Muscle layer of duodenum (tissue), 2 donors: ENCODE results near the gene APOM.

Experiments
- H3K27ac ChIP-seq: one replicate; pipeline ENCODE4 v1.7.0; 2013; ENCODE audit warnings: mild to moderate bottlenecking, low read length
- H3K27me3 ChIP-seq: one replicate; pipeline ENCODE4 v1.7.0; 2013; ENCODE audit warnings: low read depth, mild to moderate bottlenecking, control low read depth, low read length
- H3K36me3 ChIP-seq, 2 donors: one replicate each; pipeline ENCODE4 v1.7.0; 2013; ENCODE audit warnings: low read length in 2 of 2, control low read depth in 1 of 2, mild to moderate bottlenecking in 1 of 2; ENCODE audit not compliant: insufficient read depth in 2 of 2, control insufficient read depth in 1 of 2
- H3K4me1 ChIP-seq, 2 donors: one replicate each; pipeline ENCODE4 v1.7.0; 2013; ENCODE audit warnings: low read length in 2 of 2, mild to moderate bottlenecking in 2 of 2, control low read depth in 1 of 2, moderate library complexity in 1 of 2; ENCODE audit not compliant: insufficient read depth in 2 of 2, control insufficient read depth in 1 of 2
- H3K4me3 ChIP-seq, 2 donors: one replicate each; pipeline ENCODE4 v1.7.0; 2013; ENCODE audit warnings: low read length in 2 of 2, low read depth in 1 of 2, mild to moderate bottlenecking in 1 of 2
- H3K9me3 ChIP-seq, 2 donors: one replicate each; pipeline ENCODE4 v1.7.0; 2013; ENCODE audit warnings: low read length in 2 of 2, control low read depth in 1 of 2, mild to moderate bottlenecking in 1 of 2; ENCODE audit not compliant: control insufficient read depth in 1 of 2
- donor health status: healthy.

APOM gene

DNA sequence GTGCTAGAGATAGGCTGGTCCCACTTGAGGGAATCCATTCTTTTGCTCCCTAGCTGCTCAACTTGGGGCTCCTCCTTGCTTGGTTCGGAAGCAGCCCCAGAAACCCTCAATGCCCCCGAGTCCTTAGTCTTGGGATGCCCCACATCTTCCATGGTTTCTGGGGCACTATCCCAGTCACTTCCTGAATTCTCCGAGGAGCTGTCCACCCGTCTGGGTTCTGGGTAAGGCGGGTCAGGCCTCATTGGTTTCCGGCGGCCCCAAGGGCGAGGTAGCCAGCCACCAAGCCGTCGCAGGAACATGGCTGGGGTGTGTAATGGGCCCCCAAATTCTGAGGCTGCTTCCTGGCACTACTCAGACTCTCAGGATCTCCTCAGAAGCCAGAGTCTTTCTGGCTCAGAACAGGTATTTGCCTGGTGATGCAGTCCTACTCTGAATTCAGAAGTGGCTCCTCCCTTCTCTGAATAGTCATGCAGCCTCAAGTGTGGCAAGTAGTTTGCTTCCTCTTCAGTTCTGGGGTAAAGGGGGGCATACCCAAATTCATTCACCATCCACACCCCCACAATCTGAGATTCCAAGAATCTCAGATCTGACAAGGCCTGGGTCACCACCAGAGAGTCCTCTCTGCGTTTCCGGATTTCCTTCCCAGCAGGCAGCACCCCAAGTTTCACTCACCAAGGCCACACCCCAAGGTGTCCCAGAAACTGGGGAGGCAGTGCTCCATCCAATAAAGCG, 4.1 kb downstream of the APOM start:
- Histone ChIP-seq H3K27me3 (no peaks in the 10 kb centered on the region), H3K4me3 (peak overlapping the region; percentile 83 to 99), H3K9me3 (no peaks in the 10 kb centered on the region), H3K4me1 (peaks cover 28 to 55% of the 10 kb centered on the region in 2 donors), H3K36me3 (peaks cover 16 to 34% of the 10 kb centered on the region in 2 donors), H3K27ac (peak overlapping the region; percentile 98)

DNA sequence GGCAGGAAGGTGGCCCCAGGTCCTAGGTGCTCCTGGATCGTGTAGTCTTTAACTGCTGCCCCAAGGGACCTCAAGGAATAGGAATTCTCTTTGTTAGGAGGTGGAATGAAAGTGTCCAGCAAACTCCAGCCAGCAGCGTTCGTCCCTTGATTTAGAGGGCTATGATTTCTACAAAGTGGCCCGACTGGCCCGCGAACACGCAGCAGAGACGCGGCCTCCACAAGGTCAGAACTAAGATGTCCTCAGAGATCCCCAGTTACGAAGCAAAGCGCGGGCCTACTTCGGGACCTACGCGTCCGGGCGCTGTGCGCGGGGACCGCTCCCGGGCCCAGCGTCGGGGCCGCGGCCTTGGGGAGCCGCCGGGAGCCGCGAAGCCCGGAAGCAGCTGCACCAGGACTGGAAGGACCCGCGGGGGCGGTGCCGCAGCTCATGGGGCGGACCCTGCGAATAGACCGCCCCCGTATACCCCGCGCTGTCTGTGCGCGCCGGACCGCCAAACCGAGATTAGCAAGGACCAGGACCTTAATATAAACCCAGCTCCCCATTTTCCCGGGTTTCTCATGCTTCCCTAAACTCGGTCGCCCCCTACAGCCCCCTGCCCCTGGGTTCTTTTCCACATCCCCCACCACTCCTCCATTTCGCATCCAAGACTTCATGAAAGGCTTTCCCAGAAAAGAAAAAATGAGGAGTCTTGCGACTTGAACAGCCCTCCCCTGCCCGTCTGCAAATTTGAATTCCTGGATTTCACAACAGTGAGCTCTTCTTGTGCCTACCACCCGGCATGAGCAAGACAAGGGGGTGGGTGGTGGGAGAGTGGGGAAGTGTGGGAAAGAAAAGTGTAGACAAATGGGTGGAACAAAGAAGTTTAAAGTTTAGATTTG, 4.9 kb downstream of the APOM start, which contains the start of gene C6orf47:
C6orf47 (minus strand) TSS at position 398 of the 881 bp plus-strand sequence. CDS start 831 bp downstream, outside the sequence.
- peaks cover 28 to 55% of the 10 kb centered on the region in 2 donors for H3K4me1 ChIP-seq
- H3K27ac ChIP-seq, result peak within 1 kb of the TSS; percentile 98
- peak within 1 kb of the TSS; percentile 83 to 99 for H3K4me3 ChIP-seq
- H3K36me3 ChIP-seq, result peaks cover 16 to 35% of the 10 kb centered on the region in 2 donors
- no peaks in the 10 kb centered on the region for H3K9me3 ChIP-seq
- H3K27me3 ChIP-seq, result no peaks in the 10 kb centered on the region

- no peaks in the 10 kb centered on the region for H3K9me3 ChIP-seq
- peaks cover 16 to 27% of the 10 kb centered on the region in 2 donors for H3K36me3 ChIP-seq
- no peaks in the 10 kb centered on the region for H3K27me3 ChIP-seq
- H3K4me1 ChIP-seq, result peaks cover 28 to 57% of the 10 kb centered on the region in 2 donors
- peak overlapping the region; percentile 83 to 99 for H3K4me3 ChIP-seq
- H3K27ac ChIP-seq, result peak overlapping the region; percentile 98
Observed at GRCh38 chr6:31661262-31662123, 5.8 kb downstream of the APOM start.

GRCh38 chr6:31662124-31662723, 6.5 kb downstream of the APOM start:
- peak overlapping the region; percentile 4 for H3K27ac ChIP-seq

DNA sequence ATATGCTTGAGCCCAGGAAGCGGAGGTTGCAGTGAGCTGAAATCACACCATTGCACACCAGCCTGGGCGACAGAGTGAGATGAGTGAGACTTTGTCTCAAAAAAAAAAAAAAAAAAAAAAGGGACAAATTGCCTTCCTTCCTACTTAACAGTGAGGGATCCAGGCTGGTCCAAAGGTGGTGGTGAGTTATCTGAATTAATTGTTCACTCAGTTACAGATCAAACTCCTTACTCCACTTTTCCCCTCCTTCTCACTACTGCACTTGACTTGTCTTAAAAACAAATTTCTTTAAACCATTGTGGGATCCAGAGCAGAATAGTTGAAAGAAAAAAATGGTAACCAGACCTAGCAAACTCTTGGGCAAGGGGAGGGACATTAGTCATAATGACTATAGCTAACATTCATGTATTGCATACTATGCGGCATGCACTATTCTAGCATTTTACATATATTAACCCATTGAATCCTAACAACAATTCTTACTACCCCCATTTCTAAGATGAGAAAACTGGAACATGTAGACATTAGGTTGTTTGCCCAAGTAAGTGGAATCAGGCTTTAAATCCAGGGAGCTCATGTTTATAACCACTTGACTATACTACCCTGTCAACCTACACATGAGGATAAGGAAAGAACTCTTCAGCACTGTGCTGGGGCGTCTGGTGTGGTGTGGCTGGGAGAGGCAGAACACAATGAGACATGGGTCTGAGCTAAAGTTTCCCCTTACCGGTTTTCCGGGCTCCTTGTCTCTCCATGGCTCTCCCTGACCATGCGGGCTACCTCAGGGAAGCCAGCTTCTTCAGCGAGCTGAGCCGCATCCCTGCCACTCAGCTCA, 7.6 kb downstream of the APOM start:
- H3K36me3 ChIP-seq, result peaks cover 17 to 33% of the 10 kb centered on the region in 2 donors
- H3K4me1 ChIP-seq, result peaks cover 19 to 61% of the 10 kb centered on the region in 2 donors
- peak overlapping the region; percentile 98 for H3K27ac ChIP-seq
- no peaks in the 10 kb centered on the region for H3K9me3 ChIP-seq
- no peaks in the 10 kb centered on the region for H3K27me3 ChIP-seq
- peak overlapping the region; percentile 83 to 94 for H3K4me3 ChIP-seq

More at GRCh38 chr6:31662124-31662723, 6.5 kb downstream of the APOM start:
- peaks cover 28 to 64% of the 10 kb centered on the region in 2 donors for H3K4me1 ChIP-seq
- peaks cover 14 to 29% of the 10 kb centered on the region in 2 donors for H3K36me3 ChIP-seq
- no peaks in the 10 kb centered on the region for H3K27me3 ChIP-seq
- H3K9me3 ChIP-seq, result no peaks in the 10 kb centered on the region
- H3K4me3 ChIP-seq, result no peak overlapping the region

GRCh38 chr6:31663961-31664789, 8.5 kb downstream of the APOM start:
- Histone ChIP-seq H3K4me1 (peaks cover 12 to 53% of the 10 kb centered on the region in 2 donors), H3K27me3 (no peaks in the 10 kb centered on the region), H3K4me3 (peak overlapping the region; percentile 83 to 94), H3K36me3 (peaks cover 25 to 41% of the 10 kb centered on the region in 2 donors), H3K27ac (peak overlapping the region; percentile 98), H3K9me3 (no peaks in the 10 kb centered on the region)

DNA sequence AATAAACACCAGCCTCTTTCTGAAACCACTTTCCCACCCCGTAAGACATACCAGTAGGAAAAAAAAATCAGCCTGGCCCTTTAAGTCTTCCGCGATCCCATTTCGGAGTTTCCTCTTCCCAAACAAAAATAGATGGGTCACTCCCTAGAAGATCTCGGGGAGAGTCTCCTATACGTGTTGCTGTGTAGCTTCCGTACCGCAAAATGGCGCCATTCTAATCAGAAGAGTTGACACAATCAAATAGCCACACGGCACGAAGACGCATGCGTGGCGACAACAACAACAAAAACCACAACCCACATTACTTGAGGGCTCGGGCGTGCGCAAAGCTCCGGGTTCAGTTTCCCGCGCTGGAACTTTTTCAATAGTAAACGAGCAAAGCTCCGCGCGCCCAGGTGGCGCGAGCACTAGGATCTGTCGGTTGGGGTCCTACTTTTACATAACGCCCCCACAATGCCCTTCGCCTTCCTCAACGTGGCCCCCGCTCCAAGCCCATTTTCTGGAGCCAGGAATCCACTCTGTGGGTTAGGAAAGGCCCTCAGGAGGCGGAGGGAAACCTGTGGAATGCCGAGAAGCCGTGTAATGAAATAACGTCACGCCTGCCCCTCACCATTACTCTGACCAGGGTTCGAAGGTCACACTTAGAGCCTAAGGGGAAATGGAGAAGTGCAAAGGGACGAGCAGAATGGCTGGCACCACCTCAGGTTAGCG, 9.3 kb downstream of the APOM start, which contains the start of gene GPANK1:
GPANK1 (minus strand) TSS at position 208 of the 711 bp plus-strand sequence. CDS start 519 bp downstream, outside the sequence.
- Histone ChIP-seq H3K9me3 (no peaks in the 10 kb centered on the region), H3K27ac (peak within 1 kb of the TSS; percentile 98), H3K4me3 (peak within 1 kb of the TSS; percentile 83 to 94), H3K4me1 (peaks cover 6 to 45% of the 10 kb centered on the region in 2 donors), H3K36me3 (peaks cover 32 to 49% of the 10 kb centered on the region in 2 donors), H3K27me3 (no peaks in the 10 kb centered on the region)

- H3K36me3 ChIP-seq, result peaks cover 39 to 56% of the 10 kb centered on the region in 2 donors
- H3K4me3 ChIP-seq, result peak within 1 kb of the TSS; percentile 83 to 94
- H3K4me1 ChIP-seq, result peaks cover 6 to 44% of the 10 kb centered on the region in 2 donors
- peak within 1 kb of the TSS; percentile 98 for H3K27ac ChIP-seq
- H3K9me3 ChIP-seq, result no peaks in the 10 kb centered on the region
- H3K27me3 ChIP-seq, result no peaks in the 10 kb centered on the region
Observed at GRCh38 chr6:31665501-31666336, 10.0 kb downstream of the APOM start, which contains the start of gene CSNK2B. Gene CSNK2B, plus strand, starts transcription at chr6:31666080. Its CDS starts 752 bp downstream, at chr6:31666832.
